Measurements from ENCODE around the gene ARSK.

Gene ARSK

DNA sequence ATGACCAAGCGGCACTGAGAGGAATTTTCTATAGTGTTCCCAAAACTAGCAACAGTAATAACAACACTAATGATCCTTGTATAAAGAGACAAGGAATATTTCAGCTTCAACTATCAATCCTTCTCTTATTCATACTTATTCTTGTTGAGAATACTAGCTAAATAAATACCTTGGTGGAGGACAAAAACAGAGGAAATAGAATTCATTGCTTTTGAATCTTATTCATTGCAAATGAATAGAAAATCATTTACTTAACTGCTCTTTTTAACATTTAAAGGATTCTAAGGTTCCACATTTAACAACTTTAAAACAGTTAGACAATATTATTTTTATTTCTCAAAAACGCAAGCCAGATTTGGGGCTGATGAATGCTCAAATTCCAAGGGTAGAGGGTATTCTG, 22.5 kb upstream of the ARSK start:
- Histone ChIP-seq H3K9me3 (ENCODE audit: control insufficient read depth, low read length) (no peaks in the 10 kb centered on the region), H3K27me3 (ENCODE audit: control insufficient read depth, insufficient read depth, low read length) (no peaks in the 10 kb centered on the region), H3K4me3 (ENCODE audit: low read length) (no peak overlapping the region), H3K9ac (ENCODE audit: low read length) (no peak overlapping the region), H3K4me1 (ENCODE audit: control insufficient read depth, insufficient read depth, low read length) (no peaks in the 10 kb centered on the region), H3K36me3 (ENCODE audit: control insufficient read depth, insufficient read depth, low read length) (no peaks in the 10 kb centered on the region)

DNA sequence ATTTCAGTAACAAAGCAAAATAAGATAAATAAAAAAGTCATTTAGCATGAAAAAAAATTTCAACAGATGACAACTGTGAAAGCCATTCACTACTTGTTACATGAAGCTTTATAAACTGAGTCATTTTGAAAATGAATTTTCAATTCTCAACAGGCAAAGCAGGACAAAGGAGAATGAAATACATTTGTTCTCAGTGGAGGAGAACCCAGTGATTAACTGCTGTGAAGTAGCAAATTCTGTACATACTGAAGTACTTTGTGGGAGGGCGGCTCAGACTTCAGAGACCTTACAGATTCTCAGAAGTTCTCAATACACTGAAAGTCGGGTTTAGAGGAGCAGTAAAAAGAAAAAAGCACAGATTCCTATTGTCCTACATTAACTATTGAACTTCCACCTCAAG, 21.8 kb upstream of the ARSK start:
- Histone ChIP-seq H3K4me1 (ENCODE audit: control insufficient read depth, insufficient read depth, low read length) (no peaks in the 10 kb centered on the region), H3K36me3 (ENCODE audit: control insufficient read depth, insufficient read depth, low read length) (no peaks in the 10 kb centered on the region), H3K9ac (ENCODE audit: low read length) (no peak overlapping the region), H3K9me3 (ENCODE audit: control insufficient read depth, low read length) (no peaks in the 10 kb centered on the region), H3K27me3 (ENCODE audit: control insufficient read depth, insufficient read depth, low read length) (no peaks in the 10 kb centered on the region), H3K4me3 (ENCODE audit: low read length) (no peak overlapping the region)

DNA sequence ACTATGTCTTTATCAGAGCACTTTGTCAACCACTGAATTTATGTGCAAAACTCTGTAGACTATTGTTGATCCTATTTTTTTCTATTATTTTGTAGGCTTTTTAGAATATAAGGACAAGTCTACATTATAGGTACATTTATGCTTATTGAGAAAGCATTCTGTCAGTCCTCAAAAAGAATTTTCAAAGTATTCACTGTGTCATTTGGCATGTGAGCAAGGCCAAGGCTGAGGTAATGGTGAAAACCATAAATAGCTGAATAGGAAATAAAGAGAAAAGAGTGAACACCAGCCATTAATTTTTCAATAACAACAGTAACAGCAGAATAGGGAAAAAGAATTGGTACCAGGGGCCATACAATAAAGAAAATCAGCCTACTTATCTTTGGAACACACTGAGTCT, 21.1 kb upstream of the ARSK start:
- Histone ChIP-seq H3K4me3 (ENCODE audit: low read length) (no peak overlapping the region), H3K9me3 (ENCODE audit: control insufficient read depth, low read length) (no peaks in the 10 kb centered on the region), H3K36me3 (ENCODE audit: control insufficient read depth, insufficient read depth, low read length) (no peaks in the 10 kb centered on the region), H3K27me3 (ENCODE audit: control insufficient read depth, insufficient read depth, low read length) (no peaks in the 10 kb centered on the region), H3K9ac (ENCODE audit: low read length) (no peak overlapping the region), H3K4me1 (ENCODE audit: control insufficient read depth, insufficient read depth, low read length) (no peaks in the 10 kb centered on the region)

DNA sequence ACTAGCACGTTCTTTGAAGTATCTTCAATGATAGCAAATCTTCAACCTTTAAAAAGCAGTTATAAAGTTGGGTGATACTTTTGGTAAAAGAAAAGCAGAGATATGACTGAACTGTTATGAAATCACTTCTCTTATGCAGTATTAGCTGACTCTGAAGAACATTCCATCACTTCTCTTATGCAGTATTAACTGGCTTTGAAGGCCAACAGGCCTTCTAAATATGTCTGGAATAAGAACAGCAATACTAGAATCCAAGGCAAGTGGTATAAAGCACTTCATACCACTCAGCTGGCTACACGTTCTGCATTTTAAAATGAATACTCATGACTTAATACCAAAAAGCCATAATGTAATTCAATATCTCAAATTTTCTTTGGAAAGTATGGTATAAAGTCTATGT, 17.4 kb upstream of the ARSK start:
- H3K27me3 ChIP-seq (ENCODE audit: control insufficient read depth, insufficient read depth, low read length), result no peaks in the 10 kb centered on the region
- H3K9me3 ChIP-seq (ENCODE audit: control insufficient read depth, low read length), result no peaks in the 10 kb centered on the region
- no peak overlapping the region for H3K4me3 ChIP-seq (ENCODE audit: low read length)
- H3K36me3 ChIP-seq (ENCODE audit: control insufficient read depth, insufficient read depth, low read length), result no peaks in the 10 kb centered on the region
- no peak overlapping the region for H3K9ac ChIP-seq (ENCODE audit: low read length)
- H3K4me1 ChIP-seq (ENCODE audit: control insufficient read depth, insufficient read depth, low read length), result no peaks in the 10 kb centered on the region

DNA sequence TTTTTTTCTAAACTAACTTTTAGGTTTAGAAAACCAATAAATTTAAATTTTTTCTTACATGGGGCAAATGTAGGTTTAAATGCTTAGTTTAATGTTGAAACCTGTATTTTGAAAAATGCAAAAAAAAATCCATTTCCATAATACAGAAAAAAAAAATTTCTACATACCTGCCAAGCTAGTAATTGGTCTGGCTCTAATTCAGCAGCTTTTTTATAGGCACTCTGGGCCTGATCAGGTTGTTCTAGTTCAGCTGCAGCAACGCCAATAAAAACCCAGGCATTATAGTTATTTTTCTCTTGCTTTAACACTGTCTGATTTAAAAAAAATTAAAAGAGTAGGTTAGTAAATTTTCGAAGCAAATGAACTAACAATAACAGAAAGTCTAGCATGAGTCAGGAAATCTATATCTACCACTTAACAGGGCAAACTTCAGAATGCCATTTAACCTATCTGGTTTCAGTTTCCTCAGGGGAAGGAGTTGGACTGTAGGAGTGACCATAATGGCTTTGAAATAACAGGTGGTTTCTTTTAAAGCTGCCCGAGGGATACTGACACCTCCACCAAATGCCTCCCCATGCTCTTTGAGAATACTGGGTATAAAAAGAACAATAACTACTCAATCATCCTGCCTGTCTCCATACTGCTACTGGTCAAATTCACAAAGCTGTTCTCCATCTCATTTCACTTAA, 11.7 kb upstream of the ARSK start:
- Histone ChIP-seq H3K27me3 (ENCODE audit: control insufficient read depth, insufficient read depth, low read length) (no peaks in the 10 kb centered on the region), H3K4me1 (ENCODE audit: control insufficient read depth, insufficient read depth, low read length) (no peaks in the 10 kb centered on the region), H3K9ac (ENCODE audit: low read length) (no peak overlapping the region), H3K4me3 (ENCODE audit: low read length) (no peak overlapping the region), H3K9me3 (ENCODE audit: control insufficient read depth, low read length) (no peaks in the 10 kb centered on the region), H3K36me3 (ENCODE audit: control insufficient read depth, insufficient read depth, low read length) (no peaks in the 10 kb centered on the region)

DNA sequence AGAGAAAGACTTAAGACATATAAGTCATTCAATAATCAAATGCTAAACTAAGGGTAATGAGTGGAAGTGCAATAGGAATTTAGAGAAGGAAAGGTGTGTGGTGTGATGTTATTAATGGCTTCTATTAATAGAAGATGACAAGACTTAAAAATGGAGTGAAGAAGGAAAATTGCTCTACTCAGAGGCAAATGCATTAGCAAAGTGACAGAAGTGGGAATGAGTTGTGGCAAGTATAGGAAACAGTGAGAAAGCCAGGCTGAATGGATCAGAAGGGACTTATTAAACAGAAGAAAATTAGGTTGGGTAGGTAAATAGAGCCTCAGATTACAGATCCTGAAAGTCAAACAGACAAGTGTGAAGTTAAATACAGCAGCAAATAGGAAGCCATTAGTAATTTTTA, 5.9 kb upstream of the ARSK start:
- Histone ChIP-seq H3K36me3 (ENCODE audit: control insufficient read depth, insufficient read depth, low read length) (no peaks in the 10 kb centered on the region), H3K9me3 (ENCODE audit: control insufficient read depth, low read length) (no peaks in the 10 kb centered on the region), H3K27me3 (ENCODE audit: control insufficient read depth, insufficient read depth, low read length) (no peaks in the 10 kb centered on the region), H3K9ac (ENCODE audit: low read length) (no peak overlapping the region), H3K4me3 (ENCODE audit: low read length) (no peak overlapping the region), H3K4me1 (ENCODE audit: control insufficient read depth, insufficient read depth, low read length) (no peaks in the 10 kb centered on the region)

DNA sequence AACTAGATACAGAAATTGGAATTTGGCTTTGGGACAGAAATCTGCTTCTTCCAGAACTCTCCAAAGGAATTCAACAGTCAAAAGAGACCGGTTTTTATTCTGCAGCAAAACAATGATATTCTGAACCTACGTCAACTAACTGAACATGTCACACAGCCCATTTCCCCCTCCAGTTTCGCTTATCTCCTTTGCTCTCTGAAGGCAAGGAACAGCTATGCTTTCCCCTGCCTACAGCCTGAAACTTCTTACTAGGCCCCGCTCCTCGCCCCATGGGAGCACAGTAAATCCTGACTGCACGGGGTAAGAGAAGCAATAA, 612 bp upstream of the ARSK start:
- Histone ChIP-seq H3K9ac (ENCODE audit: low read length) (peak overlapping the region; percentile 71), H3K27me3 (ENCODE audit: control insufficient read depth, insufficient read depth, low read length) (no peaks in the 10 kb centered on the region), H3K36me3 (ENCODE audit: control insufficient read depth, insufficient read depth, low read length) (no peaks in the 10 kb centered on the region), H3K9me3 (ENCODE audit: control insufficient read depth, low read length) (no peaks in the 10 kb centered on the region), H3K4me1 (ENCODE audit: control insufficient read depth, insufficient read depth, low read length) (no peaks in the 10 kb centered on the region), H3K4me3 (ENCODE audit: low read length) (peak overlapping the region; percentile 24)

DNA sequence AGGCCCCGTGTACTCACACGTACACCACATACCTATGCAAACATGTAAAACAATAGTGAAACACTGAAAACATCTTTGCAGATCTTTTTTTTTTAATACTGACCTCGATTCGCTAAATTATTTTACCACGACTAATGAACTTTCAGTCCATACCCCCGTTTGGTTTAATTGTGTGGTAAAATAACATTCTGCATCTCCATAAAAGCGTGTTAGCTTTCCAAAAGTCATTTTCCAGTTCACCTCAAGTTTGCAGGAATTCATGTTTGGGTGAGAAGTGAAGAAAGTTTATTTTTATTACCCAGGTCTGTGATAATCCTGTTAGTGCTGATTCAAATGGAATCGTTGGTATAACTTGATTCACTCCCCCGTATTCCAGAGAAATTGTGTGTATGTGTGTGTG, 652 bp downstream of the ARSK start:
- Histone ChIP-seq H3K9ac (ENCODE audit: low read length) (peak overlapping the region; percentile 71), H3K4me1 (ENCODE audit: control insufficient read depth, insufficient read depth, low read length) (no peaks in the 10 kb centered on the region), H3K27me3 (ENCODE audit: control insufficient read depth, insufficient read depth, low read length) (no peaks in the 10 kb centered on the region)

DNA sequence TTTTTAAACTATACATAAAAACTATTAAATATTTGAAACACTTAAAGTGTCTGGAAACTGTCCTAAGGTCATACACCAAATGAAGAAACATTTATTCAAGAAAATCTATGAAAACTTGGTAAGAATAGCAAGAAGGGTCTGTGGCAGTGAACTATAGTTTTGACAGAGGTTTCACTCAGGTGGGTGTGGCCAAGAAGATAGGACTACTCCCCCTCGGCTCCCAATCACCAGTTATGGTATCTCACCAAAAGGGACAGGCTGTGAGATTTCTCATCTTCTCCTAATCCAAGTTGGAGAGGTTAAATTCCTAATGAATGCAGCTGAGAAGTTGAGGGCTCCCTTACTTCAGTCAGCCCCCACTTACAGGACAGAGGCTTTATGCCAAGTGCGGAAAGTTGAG, 2.9 kb downstream of the ARSK start:
- Histone ChIP-seq H3K4me1 (ENCODE audit: control insufficient read depth, insufficient read depth, low read length) (no peaks in the 10 kb centered on the region), H3K36me3 (ENCODE audit: control insufficient read depth, insufficient read depth, low read length) (no peaks in the 10 kb centered on the region), H3K27me3 (ENCODE audit: control insufficient read depth, insufficient read depth, low read length) (no peaks in the 10 kb centered on the region), H3K4me3 (ENCODE audit: low read length) (no peak overlapping the region), H3K9me3 (ENCODE audit: control insufficient read depth, low read length) (no peaks in the 10 kb centered on the region), H3K9ac (ENCODE audit: low read length) (no peak overlapping the region)

More for the DNA sequence above, 652 bp downstream of the ARSK start:
- H3K36me3 ChIP-seq (ENCODE audit: control insufficient read depth, insufficient read depth, low read length), result no peaks in the 10 kb centered on the region
- H3K4me3 ChIP-seq (ENCODE audit: low read length), result peak overlapping the region; percentile 24
- no peaks in the 10 kb centered on the region for H3K9me3 ChIP-seq (ENCODE audit: control insufficient read depth, low read length)

DNA sequence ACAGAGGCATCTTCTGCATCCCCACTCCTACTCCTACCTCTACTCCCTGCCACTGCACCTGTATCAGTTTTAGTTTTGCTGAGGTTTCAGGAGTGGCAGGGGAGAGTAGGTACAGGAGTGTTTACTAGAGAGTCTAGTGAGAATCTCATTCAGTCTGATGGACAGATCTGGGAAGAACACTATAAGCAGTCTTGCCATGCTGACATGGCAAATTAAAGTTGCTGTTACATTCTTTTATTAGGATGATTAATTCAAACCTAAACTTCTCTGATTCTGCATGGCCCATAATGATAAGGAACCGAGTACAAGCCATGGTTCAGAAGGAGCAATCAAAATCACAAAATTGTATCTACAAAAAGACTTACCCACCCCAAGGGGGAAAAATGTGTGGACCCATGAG, 7.4 kb downstream of the ARSK start:
- Histone ChIP-seq H3K4me3 (ENCODE audit: low read length) (no peak overlapping the region), H3K9ac (ENCODE audit: low read length) (no peak overlapping the region), H3K9me3 (ENCODE audit: control insufficient read depth, low read length) (no peaks in the 10 kb centered on the region), H3K4me1 (ENCODE audit: control insufficient read depth, insufficient read depth, low read length) (no peaks in the 10 kb centered on the region), H3K27me3 (ENCODE audit: control insufficient read depth, insufficient read depth, low read length) (no peaks in the 10 kb centered on the region), H3K36me3 (ENCODE audit: control insufficient read depth, insufficient read depth, low read length) (no peaks in the 10 kb centered on the region)

DNA sequence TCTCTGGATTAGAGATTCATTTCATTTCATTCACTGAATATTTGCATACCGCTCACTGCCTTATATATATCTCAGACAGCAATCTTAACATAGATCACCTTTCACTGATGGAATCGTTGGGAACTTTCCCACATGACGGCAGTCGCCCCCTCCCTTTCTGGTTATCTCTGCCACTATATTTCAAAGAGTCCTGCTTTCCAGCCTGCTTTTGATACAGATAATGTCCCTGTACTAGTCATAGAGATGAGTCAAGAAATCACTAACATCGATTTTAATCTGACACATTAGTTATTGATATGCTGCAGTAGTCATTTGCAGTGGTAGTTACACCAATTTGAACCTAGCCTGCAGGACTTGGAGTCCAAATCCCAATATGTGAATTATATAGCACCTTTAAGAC, 8.5 kb downstream of the ARSK start:
- H3K9ac ChIP-seq (ENCODE audit: low read length), result no peak overlapping the region
- no peaks in the 10 kb centered on the region for H3K36me3 ChIP-seq (ENCODE audit: control insufficient read depth, insufficient read depth, low read length)
- H3K4me1 ChIP-seq (ENCODE audit: control insufficient read depth, insufficient read depth, low read length), result no peaks in the 10 kb centered on the region
- no peaks in the 10 kb centered on the region for H3K9me3 ChIP-seq (ENCODE audit: control insufficient read depth, low read length)
- H3K4me3 ChIP-seq (ENCODE audit: low read length), result no peak overlapping the region
- no peaks in the 10 kb centered on the region for H3K27me3 ChIP-seq (ENCODE audit: control insufficient read depth, insufficient read depth, low read length)

DNA sequence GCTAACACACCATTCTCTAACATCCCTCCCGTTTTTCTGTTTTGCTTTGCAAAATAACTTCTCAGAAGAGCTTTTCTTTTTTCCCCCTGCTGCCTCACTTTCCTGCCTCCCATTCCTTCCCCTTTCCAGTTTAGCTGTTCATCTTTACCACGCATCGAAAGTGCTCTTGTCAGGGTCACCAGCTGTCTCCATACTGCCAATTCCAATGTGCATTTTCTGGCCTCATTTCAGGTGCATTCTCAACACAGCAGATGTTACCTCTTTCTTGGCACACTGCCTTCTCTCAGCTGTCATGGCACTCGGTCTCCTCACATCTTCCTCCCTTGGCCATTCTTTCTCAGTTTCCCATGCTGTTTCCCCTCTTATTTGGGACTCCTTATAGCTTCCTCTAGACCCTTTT, 9.5 kb downstream of the ARSK start:
- no peaks in the 10 kb centered on the region for H3K4me1 ChIP-seq (ENCODE audit: control insufficient read depth, insufficient read depth, low read length)
- no peaks in the 10 kb centered on the region for H3K36me3 ChIP-seq (ENCODE audit: control insufficient read depth, insufficient read depth, low read length)
- no peaks in the 10 kb centered on the region for H3K27me3 ChIP-seq (ENCODE audit: control insufficient read depth, insufficient read depth, low read length)
- no peak overlapping the region for H3K9ac ChIP-seq (ENCODE audit: low read length)
- no peaks in the 10 kb centered on the region for H3K9me3 ChIP-seq (ENCODE audit: control insufficient read depth, low read length)
- H3K4me3 ChIP-seq (ENCODE audit: low read length), result no peak overlapping the region

DNA sequence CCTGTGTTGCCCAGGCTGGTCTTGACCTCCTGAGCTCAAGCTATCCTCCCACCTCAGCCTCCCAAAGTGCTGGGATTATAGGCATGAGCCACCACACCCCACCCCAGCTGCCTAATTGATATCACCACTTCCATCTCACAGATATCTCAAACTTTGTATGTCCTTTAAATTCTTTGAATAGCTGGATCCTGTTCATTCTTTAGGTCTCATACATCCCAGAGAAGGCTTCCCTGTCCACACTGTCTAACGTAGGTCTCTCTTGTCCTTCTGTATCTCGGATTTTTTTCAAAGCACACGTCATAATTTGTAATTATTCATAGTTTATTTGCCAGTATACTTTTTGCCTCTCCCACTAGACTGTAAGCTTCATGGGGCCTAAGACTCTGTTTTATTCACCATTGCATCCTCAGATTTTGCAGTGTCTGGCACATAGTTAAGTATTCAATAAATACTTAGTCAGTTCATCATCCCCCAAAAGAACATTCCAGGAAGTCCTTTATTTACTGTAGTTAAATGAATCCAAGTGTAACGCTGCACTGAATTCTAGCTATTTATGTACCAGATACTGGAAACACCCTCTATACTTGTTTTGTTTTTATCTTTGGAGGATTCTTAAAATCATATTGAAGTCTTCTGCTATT, 10.5 kb downstream of the ARSK start:
- Histone ChIP-seq H3K9ac (ENCODE audit: low read length) (no peak overlapping the region), H3K9me3 (ENCODE audit: control insufficient read depth, low read length) (no peaks in the 10 kb centered on the region), H3K4me3 (ENCODE audit: low read length) (no peak overlapping the region), H3K4me1 (ENCODE audit: control insufficient read depth, insufficient read depth, low read length) (no peaks in the 10 kb centered on the region), H3K36me3 (ENCODE audit: control insufficient read depth, insufficient read depth, low read length) (no peaks in the 10 kb centered on the region), H3K27me3 (ENCODE audit: control insufficient read depth, insufficient read depth, low read length) (no peaks in the 10 kb centered on the region)
